K562 (cell line): ENCODE results near the gene ARHGAP23. TPM values are rescaled to one million over a fixed set of nuclear protein-coding genes. Genes with fewer than 3 reads are reported as not detected.

Experiments
- BACH1 ChIP-seq: fragments of 200-800 bp; sonication (Bioruptor generic); IDR thresholded peaks from 2 replicates; pipeline ENCODE4 v1.6.1; 2016; ENCODE audit warnings: missing genetic modification characterization, missing compliant biosample characterization
- PHF21A ChIP-seq: fragments of 450-650 bp; IDR thresholded peaks from 2 replicates; pipeline ENCODE4 v1.6.1; 2017; ENCODE audit warnings: low read depth, borderline replicate concordance
- PML ChIP-seq: IDR thresholded peaks from 2 replicates; pipeline ENCODE4 v1.6.1; 2012; ENCODE audit warnings: low read length, inconsistent platforms
- SIN3B ChIP-seq: fragments of 450-650 bp; IDR thresholded peaks from 2 replicates; pipeline ENCODE4 v1.6.1; 2017; ENCODE audit warnings: low read depth, mild to moderate bottlenecking, moderate library complexity
- ZBTB17 ChIP-seq: fragments of 450-650 bp; formaldehyde crosslinking; IDR thresholded peaks from 2 replicates; pipeline ENCODE4 v1.4.0; 2020; ENCODE audit warnings: mild to moderate bottlenecking
- ZBTB8A ChIP-seq: fragments of 450-650 bp; IDR thresholded peaks from 2 replicates; pipeline ENCODE4 v1.6.1; 2018; ENCODE audit warnings: mild to moderate bottlenecking, moderate library complexity; ENCODE audit not compliant: partially characterized antibody
- ZNF165 ChIP-seq: fragments of 250-450 bp; sonication (Bioruptor Pico); IDR thresholded peaks from 2 replicates; pipeline ENCODE4 v1.4.0; 2020; ENCODE audit warnings: borderline replicate concordance
- ZNF75A ChIP-seq: fragments of 450-650 bp; formaldehyde crosslinking; IDR thresholded peaks from 2 replicates; pipeline ENCODE4 v1.4.0; 2020; ENCODE audit warnings: mild to moderate bottlenecking
- polyA plus RNA-seq, 8 experiments: library from polyadenylated mRNA; depleted of rRNA in 4 of 8; stranded (reverse) in 5 of 8; unstranded in 3 of 8; fragments of >200 nt; fragmentation: Nextera tagmentation in 2 of 8; fragmentation: Illumina TruSeq in 1 of 8; extraction: Ambion mirVana in 2 of 8; extraction: Trizol in 1 of 8; gene quantifications; 2 replicates each; pipeline versions ENCODE4 v1.2.1 to v1.2.3, GENCODE V29; 2011 to 2014; ENCODE audit warnings: inconsistent platforms in 1 of 8, missing spikeins in 1 of 8
- total RNA-seq, 7 experiments: library from RNA; depleted of rRNA in 6 of 7; stranded (reverse); fragments of >200 nt in 6 of 7; fragmentation: Illumina TruSeq in 2 of 7; extraction: Trizol in 2 of 7; gene quantifications; 2 replicates each; pipeline versions ENCODE4 v1.2.1 to v1.2.3, GENCODE V29; 2011 to 2021; ENCODE audit warnings: low replicate concordance in 1 of 7
- TF ChIP-seq, protein P1 (sequence below): conservative IDR thresholded peaks from 2 replicates; pipeline ENCODE4 v1.6.1; 2011; ENCODE audit warnings: low read depth, mild to moderate bottlenecking, low read length; ENCODE audit not compliant: control insufficient read depth
- TF ChIP-seq, protein P2 (sequence below): sonication (generic); formaldehyde crosslinking; IDR thresholded peaks from 2 replicates; pipeline ENCODE4 v1.8.1; 2022; ENCODE audit warnings: missing genetic modification reagents
- TF ChIP-seq, protein P3 (sequence below): fragments of 250-450 bp; sonication (Bioruptor Pico); IDR thresholded peaks from 2 replicates; pipeline ENCODE4 v1.4.0; 2020; ENCODE audit warnings: mild to moderate bottlenecking, moderate library complexity
- TF ChIP-seq, protein P4 (sequence below): sonication (generic); formaldehyde crosslinking; IDR thresholded peaks from 2 replicates; pipeline ENCODE4 v1.8.1; 2023; ENCODE audit warnings: mild to moderate bottlenecking, missing genetic modification reagents
- TF ChIP-seq, protein P5 (sequence below): fragments of 250-450 bp; sonication (Bioruptor Pico); IDR thresholded peaks from 2 replicates; pipeline ENCODE4 v1.5.1; 2021; ENCODE audit warnings: mild to moderate bottlenecking

Gene ARHGAP23
- total and polyA plus RNA-seq, 9 of the 15 experiments (the other 6 are each of a cell fraction or from before 2014, with no cell fraction given), result 0.01 to 2.7 (median 0.70) TPM

DNA sequence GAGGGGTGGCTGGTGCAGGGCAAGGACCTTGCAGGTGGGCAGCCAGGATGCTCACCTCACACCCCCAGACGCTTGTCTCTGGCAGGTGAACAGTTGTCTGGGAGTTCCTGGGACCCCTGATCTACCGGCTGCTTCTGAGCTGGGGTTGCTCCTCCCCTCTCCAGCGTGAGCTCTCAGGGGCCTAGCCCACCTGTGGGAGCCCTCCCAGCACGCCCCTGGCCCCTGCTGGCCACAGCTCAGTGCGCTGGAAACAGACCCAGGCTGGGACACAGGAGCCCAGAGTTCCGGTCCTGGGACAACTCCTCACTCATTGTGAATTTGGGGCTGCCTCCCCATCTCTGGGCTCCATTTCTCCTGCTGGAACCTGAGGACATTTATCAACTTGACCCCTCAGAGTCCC, 30.3 kb downstream of the ARHGAP23 start (continued):
- TF ChIP-seq, protein P1, sequence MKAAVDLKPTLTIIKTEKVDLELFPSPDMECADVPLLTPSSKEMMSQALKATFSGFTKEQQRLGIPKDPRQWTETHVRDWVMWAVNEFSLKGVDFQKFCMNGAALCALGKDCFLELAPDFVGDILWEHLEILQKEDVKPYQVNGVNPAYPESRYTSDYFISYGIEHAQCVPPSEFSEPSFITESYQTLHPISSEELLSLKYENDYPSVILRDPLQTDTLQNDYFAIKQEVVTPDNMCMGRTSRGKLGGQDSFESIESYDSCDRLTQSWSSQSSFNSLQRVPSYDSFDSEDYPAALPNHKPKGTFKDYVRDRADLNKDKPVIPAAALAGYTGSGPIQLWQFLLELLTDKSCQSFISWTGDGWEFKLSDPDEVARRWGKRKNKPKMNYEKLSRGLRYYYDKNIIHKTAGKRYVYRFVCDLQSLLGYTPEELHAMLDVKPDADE, result no peak
- TF ChIP-seq, protein P2, sequence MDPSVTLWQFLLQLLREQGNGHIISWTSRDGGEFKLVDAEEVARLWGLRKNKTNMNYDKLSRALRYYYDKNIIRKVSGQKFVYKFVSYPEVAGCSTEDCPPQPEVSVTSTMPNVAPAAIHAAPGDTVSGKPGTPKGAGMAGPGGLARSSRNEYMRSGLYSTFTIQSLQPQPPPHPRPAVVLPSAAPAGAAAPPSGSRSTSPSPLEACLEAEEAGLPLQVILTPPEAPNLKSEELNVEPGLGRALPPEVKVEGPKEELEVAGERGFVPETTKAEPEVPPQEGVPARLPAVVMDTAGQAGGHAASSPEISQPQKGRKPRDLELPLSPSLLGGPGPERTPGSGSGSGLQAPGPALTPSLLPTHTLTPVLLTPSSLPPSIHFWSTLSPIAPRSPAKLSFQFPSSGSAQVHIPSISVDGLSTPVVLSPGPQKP (CRISPR knock-in tag), result no peak
- TF ChIP-seq, protein P3, sequence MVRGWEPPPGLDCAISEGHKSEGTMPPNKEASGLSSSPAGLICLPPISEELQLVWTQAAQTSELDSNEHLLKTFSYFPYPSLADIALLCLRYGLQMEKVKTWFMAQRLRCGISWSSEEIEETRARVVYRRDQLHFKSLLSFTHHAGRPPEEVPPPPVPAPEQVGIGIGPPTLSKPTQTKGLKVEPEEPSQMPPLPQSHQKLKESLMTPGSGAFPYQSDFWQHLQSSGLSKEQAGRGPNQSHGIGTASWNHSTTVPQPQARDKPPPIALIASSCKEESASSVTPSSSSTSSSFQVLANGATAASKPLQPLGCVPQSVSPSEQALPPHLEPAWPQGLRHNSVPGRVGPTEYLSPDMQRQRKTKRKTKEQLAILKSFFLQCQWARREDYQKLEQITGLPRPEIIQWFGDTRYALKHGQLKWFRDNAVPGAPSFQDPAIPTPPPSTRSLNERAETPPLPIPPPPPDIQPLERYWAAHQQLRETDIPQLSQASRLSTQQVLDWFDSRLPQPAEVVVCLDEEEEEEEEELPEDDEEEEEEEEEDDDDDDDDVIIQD (CRISPR knock-in tag), result no peak
- TF ChIP-seq ZBTB8A (no peak), PML (no peak), BACH1 (tag) (no peak), ZBTB17 (CRISPR knock-in tag) (no peak), SIN3B (no peak), PHF21A (no peak), ZNF75A (CRISPR knock-in tag) (no peak), ZNF165 (CRISPR knock-in tag) (no peak)
- TF ChIP-seq, protein P4, sequence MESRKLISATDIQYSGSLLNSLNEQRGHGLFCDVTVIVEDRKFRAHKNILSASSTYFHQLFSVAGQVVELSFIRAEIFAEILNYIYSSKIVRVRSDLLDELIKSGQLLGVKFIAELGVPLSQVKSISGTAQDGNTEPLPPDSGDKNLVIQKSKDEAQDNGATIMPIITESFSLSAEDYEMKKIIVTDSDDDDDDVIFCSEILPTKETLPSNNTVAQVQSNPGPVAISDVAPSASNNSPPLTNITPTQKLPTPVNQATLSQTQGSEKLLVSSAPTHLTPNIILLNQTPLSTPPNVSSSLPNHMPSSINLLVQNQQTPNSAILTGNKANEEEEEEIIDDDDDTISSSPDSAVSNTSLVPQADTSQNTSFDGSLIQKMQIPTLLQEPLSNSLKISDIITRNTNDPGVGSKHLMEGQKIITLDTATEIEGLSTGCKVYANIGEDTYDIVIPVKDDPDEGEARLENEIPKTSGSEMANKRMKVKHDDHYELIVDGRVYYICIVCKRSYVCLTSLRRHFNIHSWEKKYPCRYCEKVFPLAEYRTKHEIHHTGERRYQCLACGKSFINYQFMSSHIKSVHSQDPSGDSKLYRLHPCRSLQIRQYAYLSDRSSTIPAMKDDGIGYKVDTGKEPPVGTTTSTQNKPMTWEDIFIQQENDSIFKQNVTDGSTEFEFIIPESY (CRISPR knock-in tag), result no peak
- TF ChIP-seq, protein P5, sequence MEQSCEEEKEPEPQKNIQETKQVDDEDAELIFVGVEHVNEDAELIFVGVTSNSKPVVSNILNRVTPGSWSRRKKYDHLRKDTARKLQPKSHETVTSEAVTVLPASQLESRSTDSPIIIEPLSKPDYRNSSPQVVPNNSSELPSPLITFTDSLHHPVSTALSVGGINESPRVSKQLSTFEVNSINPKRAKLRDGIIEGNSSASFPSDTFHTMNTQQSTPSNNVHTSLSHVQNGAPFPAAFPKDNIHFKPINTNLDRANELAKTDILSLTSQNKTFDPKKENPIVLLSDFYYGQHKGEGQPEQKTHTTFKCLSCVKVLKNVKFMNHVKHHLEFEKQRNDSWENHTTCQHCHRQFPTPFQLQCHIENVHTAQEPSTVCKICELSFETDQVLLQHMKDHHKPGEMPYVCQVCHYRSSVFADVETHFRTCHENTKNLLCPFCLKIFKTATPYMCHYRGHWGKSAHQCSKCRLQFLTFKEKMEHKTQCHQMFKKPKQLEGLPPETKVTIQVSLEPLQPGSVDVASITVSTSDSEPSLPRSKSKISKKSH, result no peak
- TF ChIP-seq, all 486 proteins: peak for 0
